Measurements from ENCODE around the gene TNFRSF1B. TPM values are rescaled to one million over a fixed set of nuclear protein-coding genes. Genes with fewer than 3 reads are reported as not detected.

The TNFRSF1B gene
- total and polyA plus RNA-seq, 2 donors (not counting 1 experiment from before 2014, with no cell fraction given) = 24.8 to 27.5 TPM

- Histone ChIP-seq H3K79me2 (ENCODE audit: control insufficient read depth, insufficient read depth, low read length) (peaks cover 60% of the 10 kb centered on the region), H2AFZ (ENCODE audit: low read length) (no peak overlapping the region), H3K27ac (ENCODE audit: insufficient read depth, low read length) (no peak overlapping the region), H3K27me3 (ENCODE audit: control insufficient read depth, insufficient read depth, low read length) (no peaks in the 10 kb centered on the region), H3K4me3 (replicated peaks in 1 of 4; ENCODE audit: control extremely low read depth in 1 of 4, insufficient read depth in 1 of 4, low read depth in 3 of 4, low read length in 4 of 4) (no peak overlapping the region), H4K20me1 (ENCODE audit: control insufficient read depth, extremely low read depth, insufficient read depth, low read length) (no peaks in the 10 kb centered on the region), H3K36me3 (ENCODE audit: control insufficient read depth, insufficient read depth, low read length) (peaks cover 2% of the 10 kb centered on the region), H3K4me1 (ENCODE audit: control insufficient read depth, extremely low read depth, insufficient read depth, low read length) (peaks cover 9% of the 10 kb centered on the region), H3K9ac (ENCODE audit: insufficient read depth, low read length) (no peak overlapping the region), H3K9me3 (ENCODE audit: control insufficient read depth, insufficient read depth, low read depth, low read length) (no peaks in the 10 kb centered on the region), H3K4me2 (ENCODE audit: extremely low read depth, insufficient read depth, low read length) (no peak overlapping the region)
- DNase-seq (ENCODE audit: low read depth in 2 of 2) = no peak
- TF ChIP-seq EZH2 (IDR thresholded peaks at IDR 0.05; ENCODE audit: low read length, missing control alignments) = no peak
- TF ChIP-seq CTCF (conservative IDR thresholded peaks at IDR 0.05 in 1 of 2, IDR thresholded peaks at IDR 0.05 in 1 of 2; ENCODE audit: low read depth in 1 of 2, low read length in 2 of 2) = no peak
Measured at GRCh38 chr1:12169442-12170135, 2.8 kb downstream of the TNFRSF1B start.

- TF ChIP-seq CTCF (conservative IDR thresholded peaks at IDR 0.05 in 1 of 2, IDR thresholded peaks at IDR 0.05 in 1 of 2; ENCODE audit: low read depth in 1 of 2, low read length in 2 of 2) = no peak
- TF ChIP-seq EZH2 (IDR thresholded peaks at IDR 0.05; ENCODE audit: low read length, missing control alignments) = no peak
- Histone ChIP-seq H4K20me1 (ENCODE audit: control insufficient read depth, extremely low read depth, insufficient read depth, low read length) (no peaks in the 10 kb centered on the region), H3K27ac (ENCODE audit: insufficient read depth, low read length) (no peak overlapping the region), H3K36me3 (ENCODE audit: control insufficient read depth, insufficient read depth, low read length) (peaks cover 2% of the 10 kb centered on the region), H3K9ac (ENCODE audit: insufficient read depth, low read length) (no peak overlapping the region), H3K4me2 (ENCODE audit: extremely low read depth, insufficient read depth, low read length) (no peak overlapping the region), H3K27me3 (ENCODE audit: control insufficient read depth, insufficient read depth, low read length) (no peaks in the 10 kb centered on the region), H3K9me3 (ENCODE audit: control insufficient read depth, insufficient read depth, low read depth, low read length) (no peaks in the 10 kb centered on the region), H2AFZ (ENCODE audit: low read length) (no peak overlapping the region), H3K4me1 (ENCODE audit: control insufficient read depth, extremely low read depth, insufficient read depth, low read length) (peaks cover 14% of the 10 kb centered on the region), H3K79me2 (ENCODE audit: control insufficient read depth, insufficient read depth, low read length) (peaks cover 67% of the 10 kb centered on the region), H3K4me3 (replicated peaks in 1 of 4; ENCODE audit: control extremely low read depth in 1 of 4, insufficient read depth in 1 of 4, low read depth in 3 of 4, low read length in 4 of 4) (no peak overlapping the region)
- no peak for DNase-seq (ENCODE audit: low read depth in 2 of 2)
Measured at GRCh38 chr1:12170263-12170671, 3.5 kb downstream of the TNFRSF1B start.

GRCh38 chr1:12171206-12172041, 4.6 kb downstream of the TNFRSF1B start:
- H3K79me2 ChIP-seq (ENCODE audit: control insufficient read depth, insufficient read depth, low read length) = peaks cover 76% of the 10 kb centered on the region
- no peaks in the 10 kb centered on the region for H3K9me3 ChIP-seq (ENCODE audit: control insufficient read depth, insufficient read depth, low read depth, low read length)
- H3K4me2 ChIP-seq (ENCODE audit: extremely low read depth, insufficient read depth, low read length) = no peak overlapping the region
- H3K27ac ChIP-seq (ENCODE audit: insufficient read depth, low read length) = no peak overlapping the region
- H3K4me1 ChIP-seq (ENCODE audit: control insufficient read depth, extremely low read depth, insufficient read depth, low read length) = peaks cover 18% of the 10 kb centered on the region
- H3K27me3 ChIP-seq (ENCODE audit: control insufficient read depth, insufficient read depth, low read length) = no peaks in the 10 kb centered on the region
- H3K4me3 ChIP-seq (replicated peaks in 1 of 4; ENCODE audit: control extremely low read depth in 1 of 4, insufficient read depth in 1 of 4, low read depth in 3 of 4, low read length in 4 of 4) = no peak overlapping the region
- H4K20me1 ChIP-seq (ENCODE audit: control insufficient read depth, extremely low read depth, insufficient read depth, low read length) = no peaks in the 10 kb centered on the region
- H3K9ac ChIP-seq (ENCODE audit: insufficient read depth, low read length) = no peak overlapping the region
- TF ChIP-seq CTCF (conservative IDR thresholded peaks at IDR 0.05 in 1 of 2, IDR thresholded peaks at IDR 0.05 in 1 of 2; ENCODE audit: low read depth in 1 of 2, low read length in 2 of 2) (no peak), EZH2 (IDR thresholded peaks at IDR 0.05; ENCODE audit: low read length, missing control alignments) (no peak)
- no peak overlapping the region for H2AFZ ChIP-seq (ENCODE audit: low read length)
- DNase-seq (ENCODE audit: low read depth in 2 of 2) = no peak
- H3K36me3 ChIP-seq (ENCODE audit: control insufficient read depth, insufficient read depth, low read length) = peaks cover 2% of the 10 kb centered on the region

Measured in fibroblast of lung (primary cell).